ENCODE results near the gene MORN1. TPM values are rescaled to one million over a fixed set of nuclear protein-coding genes. Genes with fewer than 3 reads are reported as not detected.

The MORN1 gene
- total and polyA plus RNA-seq, 2 of the 8 experiments (the other 6 are each of a cell fraction or from before 2014, with no cell fraction given) = 5.0 to 9.1 TPM

DNA sequence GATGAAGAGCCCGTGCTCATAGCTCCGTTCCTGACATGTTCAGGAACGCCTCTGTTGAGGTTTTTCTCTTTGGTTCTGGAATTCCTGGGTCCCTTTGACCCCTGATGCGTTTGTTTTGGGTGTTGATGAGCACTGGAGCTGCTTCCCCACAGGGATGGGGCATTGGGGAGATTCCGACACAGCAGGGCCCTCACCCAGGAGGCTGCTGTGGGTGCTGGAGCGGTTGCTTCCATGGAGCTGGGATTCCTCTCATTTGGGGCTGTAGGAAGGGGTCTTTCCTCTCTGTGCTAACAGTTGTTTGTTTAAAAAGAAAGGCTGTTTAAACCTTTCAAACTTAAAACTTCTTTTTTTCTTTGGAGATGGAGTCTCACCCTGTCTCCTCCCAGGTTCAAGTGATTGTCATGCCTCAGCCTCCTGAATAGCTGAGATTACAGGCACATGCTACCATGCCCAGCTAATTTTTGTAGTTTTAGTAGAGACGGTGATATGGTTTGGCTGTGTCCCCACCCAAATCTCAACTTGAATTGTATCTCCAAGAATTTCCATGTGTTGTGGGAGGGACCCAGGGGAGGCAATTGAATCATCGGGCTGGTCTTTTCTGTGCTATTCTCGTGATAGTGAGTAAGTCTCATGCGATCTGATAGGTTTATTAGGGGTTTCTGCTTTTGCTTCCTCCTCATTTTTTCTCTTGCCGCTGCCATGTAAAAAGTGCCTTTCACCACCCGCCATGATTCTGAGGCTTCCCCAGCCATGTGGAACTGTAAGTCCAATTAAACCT is 114.4 kb downstream of the MORN1 start:
- Histone ChIP-seq H3K4me3 (ENCODE audit: extremely low read depth in 1 of 4, insufficient read depth in 2 of 4, low read depth in 3 of 4, low read length in 4 of 4) (no peak overlapping the region), H2BK5ac (ENCODE audit: low read depth, low read length) (peak overlapping the region; percentile 94), H3K56ac (replicated peaks; ENCODE audit: insufficient read length, low read depth, low read length) (no peak overlapping the region), H4K8ac (ENCODE audit: extremely low read depth, insufficient read depth, low read length) (peak overlapping the region; percentile 3; the same call in 1 of the 2 replicates), H4K5ac (ENCODE audit: insufficient read length, low read depth, low read length) (no peak overlapping the region), H4K91ac (replicated peaks; ENCODE audit: insufficient read length, low read length) (no peak overlapping the region), H3K4me2 (ENCODE audit: insufficient read depth in 1 of 2, low read depth in 2 of 2, low read length in 2 of 2) (peak overlapping the region in 1 of 2 experiments; percentile 54; a peak in 1 of 4 replicates), H2BK120ac (replicated peaks; ENCODE audit: low read depth, low read length) (no peak overlapping the region), H3K79me1 (ENCODE audit: low read depth, low read length) (peaks cover 35% of the 10 kb centered on the region), H2BK12ac (ENCODE audit: low read depth, low read length) (no peak overlapping the region; the same call in 1 of the 2 replicates), H3K79me2 (ENCODE audit: control insufficient read depth in 1 of 2, insufficient read depth in 2 of 2, low read length in 2 of 2) (peaks cover 13 to 71% of the 10 kb centered on the region in 2 experiments; a peak in 3 of 4 replicates), H3K23ac (ENCODE audit: insufficient read length) (no peak overlapping the region), H4K20me1 (replicated peaks in 1 of 2; ENCODE audit: control insufficient read depth in 1 of 2, insufficient read depth in 2 of 2, low read length in 2 of 2) (peaks cover 13 to 45% of the 10 kb centered on the region in 2 experiments), H3K36me3 (ENCODE audit: control insufficient read depth in 2 of 4, insufficient read depth in 4 of 4, low read length in 3 of 4) (peaks cover 0 to 3% (median 0%) of the 10 kb centered on the region in 4 experiments; a peak in 1 of 8 replicates), H3K18ac (ENCODE audit: extremely low read depth, low read length) (0 out of 2 replicates have a peak overlapping the region, but pooled peaks have one; percentile 3), H3K27ac (ENCODE audit: low read depth, low read length) (no peak overlapping the region), H2BK15ac (ENCODE audit: low read length) (no peak overlapping the region), H3K9ac (replicated peaks in 1 of 4; ENCODE audit: extremely low read depth in 1 of 4, low read depth in 3 of 4, low read length in 3 of 4) (no peak overlapping the region), H3K9me3 (ENCODE audit: insufficient read depth in 2 of 2, low read depth in 1 of 2, low read length in 1 of 2) (no peaks in the 10 kb centered on the region), H3K14ac (ENCODE audit: insufficient read length) (no peak overlapping the region), H2AK5ac (ENCODE audit: low read depth, low read length) (no peak overlapping the region; the same call in none of the 2 replicates), H3K4ac (replicated peaks; ENCODE audit: insufficient read length, low read depth, low read length) (no peak overlapping the region), H2AFZ (ENCODE audit: low read length) (no peak overlapping the region), H2BK20ac (ENCODE audit: low read length) (no peak overlapping the region), H3K23me2 (ENCODE audit: low read depth, low read length) (no peaks in the 10 kb centered on the region), H3K27me3 (replicated peaks in 1 of 4; ENCODE audit: control insufficient read depth in 3 of 4, extremely low read depth in 1 of 4, insufficient read depth in 3 of 4, low read length in 3 of 4) (no peaks in the 10 kb centered on the region), H3K4me1 (replicated peaks in 1 of 4; ENCODE audit: control insufficient read depth in 3 of 4, insufficient read depth in 4 of 4, low read length in 3 of 4) (peaks cover 5 to 43% (median 32%) of the 10 kb centered on the region in 4 experiments)
- CTCF ChIA-PET (ENCODE audit: partially characterized antibody) = interaction anchor here (0.7 to 2.0 kb wide), 10 partner anchors 12 to 105 kb away, joined by 3 to 9 read pairs (median 4); partner anchors contain the start of gene FAAP20
- DNase-seq (ENCODE audit: low read depth in 1 of 2, low spot score in 2 of 2) (no peak), FAIRE-seq (no peak)
- POLR2A ChIA-PET (ENCODE audit: partially characterized antibody) = interaction anchor here (0.9 to 1.6 kb wide), 6 partner anchors 23 to 99 kb away, joined by 3 to 5 read pairs (median 4); no protein-coding TSS in a partner anchor
- 89% methylated on average over 12 of the region's 12 CpGs; no CpG with 5 or more reads in 1 of the 2 experiments for whole genome bisulfite sequencing, 2 experiments (ENCODE audit: extremely low coverage in 1 of 2, insufficient coverage in 1 of 2, insufficient read length in 1 of 2, insufficient replicate concordance in 2 of 2, low coverage in 1 of 2, low lambda C conversion rate in 2 of 2, missing lambda C conversion rate in 1 of 2)
- no peak for TF ChIP-seq EGR1 (IDR thresholded peaks at IDR 0.05; ENCODE audit: borderline replicate concordance, low read depth, low read length)
- TF ChIP-seq NANOG (IDR thresholded peaks at IDR 0.05; ENCODE audit: insufficient read depth, low read depth, low read length, poor library complexity, severe bottlenecking) = no peak
- no peak for TF ChIP-seq SP2 (IDR thresholded peaks at IDR 0.05; ENCODE audit: low read length)
- TF ChIP-seq SIRT6 (IDR thresholded peaks at IDR 0.05; ENCODE audit: low read length) = no peak
- TF ChIP-seq POU5F1 (IDR thresholded peaks at IDR 0.05; ENCODE audit: low read depth, low read length) = no peak
- TF ChIP-seq JUND (IDR thresholded peaks at IDR 0.05; ENCODE audit: low read length) = no peak
- TF ChIP-seq RNF2 (IDR thresholded peaks at IDR 0.05; ENCODE audit: borderline replicate concordance, low read depth, low read length, missing control alignments, poor library complexity, severe bottlenecking) = no peak
- TF ChIP-seq, protein P1, sequence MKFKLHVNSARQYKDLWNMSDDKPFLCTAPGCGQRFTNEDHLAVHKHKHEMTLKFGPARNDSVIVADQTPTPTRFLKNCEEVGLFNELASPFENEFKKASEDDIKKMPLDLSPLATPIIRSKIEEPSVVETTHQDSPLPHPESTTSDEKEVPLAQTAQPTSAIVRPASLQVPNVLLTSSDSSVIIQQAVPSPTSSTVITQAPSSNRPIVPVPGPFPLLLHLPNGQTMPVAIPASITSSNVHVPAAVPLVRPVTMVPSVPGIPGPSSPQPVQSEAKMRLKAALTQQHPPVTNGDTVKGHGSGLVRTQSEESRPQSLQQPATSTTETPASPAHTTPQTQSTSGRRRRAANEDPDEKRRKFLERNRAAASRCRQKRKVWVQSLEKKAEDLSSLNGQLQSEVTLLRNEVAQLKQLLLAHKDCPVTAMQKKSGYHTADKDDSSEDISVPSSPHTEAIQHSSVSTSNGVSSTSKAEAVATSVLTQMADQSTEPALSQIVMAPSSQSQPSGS (IDR thresholded peaks at IDR 0.05; ENCODE audit: low read length) = no peak
- TF ChIP-seq NRF1 (IDR thresholded peaks at IDR 0.05; ENCODE audit: low read depth, low read length) = no peak

Measured in H1 (cell line).